Adrenal gland (tissue), 5 donors: ENCODE measurements around the gene EXD3.

Experiments
- CTCF ChIP-seq, 6 experiments: fragments of 450-650 bp in 4 of 6; fragments of 200-600 bp in 2 of 6; sonication (generic) in 1 of 6; IDR thresholded peaks; 1 replicate in 5 of 6; 2 replicates in 1 of 6; pipeline versions ENCODE4 v1.5.1 to v1.8.0; 2016 to 2021; ENCODE audit warnings: antibody characterized with exemption in 6 of 6, mild to moderate bottlenecking in 2 of 6, moderate library complexity in 1 of 6
- POLR2A ChIP-seq, 2 donors: fragments of 450-650 bp; IDR thresholded peaks; one replicate each; pipeline ENCODE4 v1.6.1; 2017; ENCODE audit warnings: antibody characterized with exemption in 2 of 2, mild to moderate bottlenecking in 2 of 2, moderate library complexity in 1 of 2
- donor health status: DM: no; HTN: no; CAD: no.

GRCh38 chr9:137347928-137348327 lies 75.0 kb downstream of the EXD3 start:
- no peak for TF ChIP-seq CTCF (IDR thresholded peaks at IDR 0.05)
- TF ChIP-seq POLR2A (IDR thresholded peaks at IDR 0.05) = no peak
